ENCODE measurements around the gene ATP8A1. TPM values are rescaled to one million over a fixed set of nuclear protein-coding genes. Genes with fewer than 3 reads are reported as not detected.
"Not testable (repeated sequence)": the region's sequence is repeated elsewhere in the genome, so short reads cannot be mapped to it uniquely, and the experiment has no call there.

Gene ATP8A1
- polyA plus RNA-seq, 1 donor, result 4.6 TPM

GRCh38 chr4:42398871-42399331 is 258.0 kb downstream of the ATP8A1 start:
- no peak for DNase-seq

- no peak for DNase-seq
Measured at GRCh38 chr4:42398171-42398870, 258.6 kb downstream of the ATP8A1 start.

- no peak for DNase-seq
Measured at GRCh38 chr4:42397635-42398170, 259.2 kb downstream of the ATP8A1 start.

DNA sequence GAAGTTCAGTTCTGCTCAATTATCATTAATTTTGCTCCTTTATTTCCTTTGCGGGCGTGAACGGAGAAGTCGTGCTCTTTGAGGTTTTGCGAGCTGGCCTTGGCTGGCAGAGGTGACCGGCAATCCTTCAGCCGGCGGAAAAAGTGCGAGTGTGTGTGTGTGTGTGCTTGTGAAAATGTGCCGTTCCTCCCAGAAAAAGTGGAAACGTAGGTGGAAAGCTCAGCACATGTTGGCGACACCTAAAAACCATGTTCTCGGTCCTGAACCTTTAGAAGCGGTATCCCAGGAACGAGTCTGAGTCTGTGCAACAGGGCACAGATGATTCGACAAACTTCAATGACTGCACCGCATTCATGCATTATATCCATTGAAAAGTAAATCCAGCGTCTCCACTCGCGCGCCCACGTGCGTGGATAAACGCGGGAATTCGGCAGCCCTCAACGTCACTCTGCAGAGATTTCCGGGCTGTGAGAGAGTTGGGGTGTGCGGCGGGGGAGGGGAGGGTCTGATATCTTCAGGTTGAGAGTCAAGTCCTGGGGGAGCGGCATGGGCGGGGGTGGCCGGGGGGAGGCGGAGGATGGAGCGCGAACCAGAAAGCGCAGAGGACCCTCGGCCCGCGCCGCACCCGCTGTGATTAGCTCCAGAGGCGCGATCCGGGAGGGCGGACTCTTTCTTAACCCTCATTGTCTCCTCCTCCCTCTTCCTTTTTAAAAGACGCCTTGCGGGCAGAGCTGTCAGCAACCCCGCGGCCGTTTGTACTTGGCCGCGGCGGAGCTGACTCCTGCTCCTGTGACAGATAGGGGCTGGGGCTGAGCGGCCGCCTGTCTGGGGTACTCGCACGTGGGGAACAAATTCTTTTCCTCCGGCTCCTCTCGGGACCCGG is 259.9 kb downstream of the ATP8A1 start, which contains the start of gene SHISA3:
Gene SHISA3, plus strand, starts transcription at position 737 of the 883 bp plus-strand sequence. CDS start 569 bp downstream, outside the sequence.
- DNase-seq, result no peak

GRCh38 chr4:42396361-42396751 is 260.5 kb downstream of the ATP8A1 start:
- no peak for DNase-seq

GRCh38 chr4:42395595-42395994 is 261.3 kb downstream of the ATP8A1 start:
- no peak for DNase-seq

DNA sequence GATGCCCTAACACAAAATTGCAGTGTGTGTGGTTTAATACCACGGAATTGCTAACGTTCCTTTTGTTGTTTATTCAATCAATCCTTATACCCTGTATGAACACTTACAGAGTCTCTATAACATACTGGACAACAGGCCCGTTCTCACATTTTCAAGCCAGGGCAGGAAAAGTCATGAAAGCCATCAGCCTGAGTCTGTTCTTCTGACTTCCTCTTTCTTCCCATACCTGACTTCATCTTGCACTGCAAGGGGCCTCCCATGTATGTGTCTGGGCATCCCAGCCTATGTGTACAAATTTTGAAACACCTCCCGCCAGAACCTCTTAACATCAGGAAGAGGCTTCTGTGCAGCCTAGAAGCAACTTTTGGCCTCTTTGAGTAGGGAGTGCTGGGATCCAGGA is 264.5 kb downstream of the ATP8A1 start:
- DNase-seq, result no peak

DNA sequence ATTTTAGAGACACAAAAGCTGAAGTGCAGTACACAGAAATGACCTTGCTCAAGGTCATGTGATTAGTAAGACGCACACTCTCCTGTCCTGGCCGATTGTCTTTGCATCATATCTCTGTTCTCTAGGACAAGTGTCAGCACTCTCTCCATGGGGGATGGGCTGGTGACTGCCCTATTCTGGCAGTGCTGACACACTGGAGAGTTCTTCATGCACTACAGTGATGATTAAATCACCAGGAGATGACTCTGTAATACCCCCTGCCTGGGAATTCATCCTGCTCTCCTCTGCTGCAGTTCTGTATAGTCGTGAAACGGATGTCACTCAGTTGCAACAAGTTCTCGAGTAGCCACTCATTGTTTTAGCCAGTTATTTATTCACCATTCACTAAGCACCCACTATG is 264.9 kb downstream of the ATP8A1 start:
- DNase-seq, result no peak

DNA sequence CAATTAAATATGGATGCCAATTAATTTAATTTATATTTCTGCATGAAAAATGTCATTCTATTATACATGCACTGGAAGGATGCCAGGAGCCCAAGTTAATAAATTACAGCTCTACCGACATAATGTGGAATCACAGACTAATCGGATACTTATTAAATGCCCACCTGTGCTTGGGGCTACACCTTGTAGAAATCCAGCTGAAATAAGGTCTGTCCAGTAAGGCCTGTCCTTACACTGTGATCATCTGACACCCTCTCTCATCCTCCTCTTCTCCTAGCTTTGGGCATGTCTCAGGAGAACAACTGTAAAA is 265.6 kb downstream of the ATP8A1 start:
- DNase-seq, result no peak

- no peak for DNase-seq
Measured at GRCh38 chr4:42390622-42391354, 266.1 kb downstream of the ATP8A1 start.

GRCh38 chr4:42385516-42385915 is 271.4 kb downstream of the ATP8A1 start:
- no peak for DNase-seq

- no peak for DNase-seq
Measured at GRCh38 chr4:42381666-42382065, 275.2 kb downstream of the ATP8A1 start.

- DNase-seq, result no peak
Measured at GRCh38 chr4:42377497-42377896, 279.4 kb downstream of the ATP8A1 start.

DNA sequence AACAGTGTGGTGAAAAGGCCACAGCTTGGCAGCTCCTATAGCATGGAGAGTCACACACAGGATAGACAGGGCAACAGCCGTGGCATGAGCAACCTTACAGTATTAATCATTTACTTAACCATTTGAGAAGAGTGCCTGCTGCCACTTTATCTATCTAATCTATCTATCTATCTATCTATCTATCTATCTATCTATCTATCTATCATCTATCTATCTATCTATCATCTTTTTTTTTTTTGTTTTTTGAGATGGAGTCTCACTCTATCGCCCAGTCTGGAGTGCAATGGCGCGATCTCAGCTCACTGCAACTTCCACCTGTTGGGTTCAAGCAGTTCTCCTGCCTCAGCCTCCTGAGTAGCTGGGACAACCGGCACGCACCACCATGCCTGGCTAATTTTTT is 284.6 kb downstream of the ATP8A1 start:
- DNase-seq, result not testable (repeated sequence)

DNA sequence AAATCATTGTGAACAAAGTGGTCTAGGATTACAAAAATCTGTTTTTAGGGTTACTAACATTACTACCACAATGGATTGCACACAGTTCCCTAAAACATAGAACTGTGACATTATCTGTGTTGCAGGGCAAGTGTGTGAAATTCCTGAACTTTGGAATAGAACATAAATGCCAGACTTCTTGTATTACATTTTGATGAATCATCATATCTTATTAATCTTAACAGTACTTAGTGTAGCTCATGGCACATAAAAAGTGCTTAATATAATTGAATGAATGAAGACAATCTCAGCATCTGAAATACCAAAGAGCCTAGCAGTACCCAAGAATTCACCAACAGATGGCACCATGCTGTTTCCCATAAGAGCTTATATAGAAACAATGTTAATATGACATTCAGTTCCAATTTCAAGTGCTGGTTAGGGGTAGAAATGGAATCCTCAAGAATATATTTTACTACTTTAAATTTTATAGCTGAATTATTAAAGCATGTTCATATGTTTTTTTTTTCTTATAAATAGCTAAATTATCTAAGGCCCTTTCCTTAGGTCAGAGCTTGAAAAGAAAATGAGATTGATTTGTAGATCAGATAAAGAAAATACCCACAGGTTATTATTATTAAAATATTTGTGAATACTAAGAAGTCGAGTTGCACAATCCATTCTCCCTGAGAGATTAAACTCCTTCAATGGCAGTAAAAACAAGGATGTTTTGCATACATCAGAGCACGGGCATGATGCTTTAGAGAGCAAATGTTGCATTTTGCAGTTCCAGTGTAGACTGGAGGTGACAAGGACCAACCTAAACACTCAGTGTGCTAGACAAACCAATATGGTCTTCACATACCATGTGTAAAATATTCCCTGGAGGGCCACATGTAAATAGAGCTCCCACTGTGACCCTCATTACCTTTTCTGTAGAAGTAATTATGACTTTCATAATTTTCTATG is 285.3 kb downstream of the ATP8A1 start:
- peak; percentile 38 for DNase-seq

- DNase-seq, result no peak
Measured at GRCh38 chr4:42369489-42369888, 287.4 kb downstream of the ATP8A1 start.

DNA sequence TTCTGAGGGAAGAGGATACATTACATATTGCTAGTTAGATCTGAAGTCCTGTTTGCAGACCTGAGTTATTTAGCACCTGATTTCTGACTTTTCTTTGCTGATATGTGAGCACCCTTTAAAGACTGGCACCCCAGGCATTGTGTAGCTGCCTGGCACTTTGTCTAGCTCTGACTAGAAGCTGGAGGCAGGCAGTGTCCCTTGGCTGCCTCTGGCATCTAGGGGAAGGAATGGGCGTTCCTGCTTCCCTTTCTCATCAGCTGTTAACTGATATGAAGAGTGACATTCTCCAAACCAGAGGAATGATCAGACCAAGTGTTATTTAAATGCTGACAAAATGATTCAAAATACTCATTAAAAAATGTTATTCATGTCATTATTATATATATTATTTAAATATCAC is 289.9 kb downstream of the ATP8A1 start:
- no peak for DNase-seq

DNA sequence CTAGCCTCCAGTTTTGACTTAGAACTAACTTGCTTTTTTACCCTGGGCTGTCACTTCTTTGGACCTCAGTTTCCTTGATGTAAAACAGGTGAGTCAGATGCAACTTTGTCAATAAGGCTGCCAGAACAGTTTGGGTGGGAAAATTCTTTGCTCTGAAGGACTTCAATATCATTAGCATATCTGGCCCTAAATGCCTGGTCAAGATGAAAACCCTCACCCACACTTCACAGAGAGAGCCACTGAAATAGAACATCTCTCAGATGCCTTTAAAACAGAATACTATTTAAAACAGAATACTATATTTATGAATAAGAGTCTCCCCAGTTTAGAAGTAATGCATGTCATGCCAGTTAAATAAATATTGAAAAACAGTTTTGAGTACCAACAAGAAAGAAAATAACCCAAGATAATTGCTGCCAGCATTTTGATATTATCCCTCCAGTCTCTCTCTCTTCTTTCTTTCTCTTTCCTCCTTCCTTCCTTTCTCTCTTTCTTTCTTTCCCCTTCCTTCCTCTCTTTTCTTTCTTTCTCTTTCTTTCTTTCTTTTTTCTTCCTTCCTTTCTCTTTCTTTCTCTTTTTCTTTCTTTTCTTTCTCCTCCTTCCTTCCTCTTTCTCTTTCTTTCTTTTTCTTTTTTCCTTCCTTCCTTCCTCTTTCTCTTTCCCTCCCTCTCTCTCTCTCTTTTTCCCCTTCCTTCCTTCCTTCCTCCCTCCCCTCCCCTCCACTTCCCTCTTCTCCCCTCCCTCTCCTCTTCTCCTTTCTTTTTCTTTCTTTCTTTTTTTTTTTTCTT is 292.4 kb downstream of the ATP8A1 start:
- no peak for DNase-seq

DNA sequence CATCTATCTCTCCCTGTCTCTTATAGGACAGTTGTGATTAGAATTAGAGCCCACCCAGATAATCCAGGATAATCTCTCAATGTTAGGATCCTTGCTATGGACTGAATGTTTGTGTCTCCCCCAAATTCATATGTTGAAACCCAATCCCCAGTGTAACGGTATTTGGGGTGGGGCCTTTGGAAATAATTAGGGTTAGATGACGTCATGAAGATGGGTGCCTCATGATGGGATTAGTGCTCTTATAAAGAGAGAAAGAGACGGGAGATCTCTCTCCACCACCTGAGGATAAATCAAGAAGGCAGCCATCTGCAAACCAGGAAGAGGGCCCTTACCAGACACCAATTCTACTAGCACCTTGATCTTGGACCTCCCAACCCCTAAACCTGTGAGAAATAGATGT is 293.3 kb downstream of the ATP8A1 start:
- DNase-seq, result no peak

DNA sequence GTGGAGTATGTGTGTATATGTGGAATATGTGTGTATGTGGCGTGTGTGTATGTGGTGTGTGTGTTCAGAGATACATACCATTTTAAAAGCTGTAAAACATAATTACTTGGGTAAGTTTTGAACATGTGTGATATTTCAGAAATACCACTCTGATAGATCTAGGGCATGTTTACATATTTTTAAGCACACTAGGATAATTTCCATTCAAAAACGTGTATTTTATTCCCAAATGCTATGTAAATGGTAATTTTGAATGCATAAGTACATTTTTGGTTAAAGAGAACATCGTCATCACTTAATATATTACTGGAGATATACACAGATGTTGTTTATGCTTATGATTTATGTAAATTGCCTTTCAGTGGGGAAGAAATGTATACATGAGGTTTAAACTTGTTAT is 294.3 kb downstream of the ATP8A1 start:
- DNase-seq, result no peak

- no peak for DNase-seq
Measured at GRCh38 chr4:42361456-42361855, 295.4 kb downstream of the ATP8A1 start.
